LNCAP (cell line): ENCODE data around the gene CLOCK.

Source experiments
- TF ChIP-seq, protein P1 (sequence below): fragments of 450-650 bp; IDR thresholded peaks from 2 replicates; pipeline ENCODE4 v1.5.1; 2017; ENCODE audit warnings: mild to moderate bottlenecking

The CLOCK gene

GRCh38 chr4:55385201-55385649 lies 161.5 kb downstream of the CLOCK start:
- TF ChIP-seq, protein P1, sequence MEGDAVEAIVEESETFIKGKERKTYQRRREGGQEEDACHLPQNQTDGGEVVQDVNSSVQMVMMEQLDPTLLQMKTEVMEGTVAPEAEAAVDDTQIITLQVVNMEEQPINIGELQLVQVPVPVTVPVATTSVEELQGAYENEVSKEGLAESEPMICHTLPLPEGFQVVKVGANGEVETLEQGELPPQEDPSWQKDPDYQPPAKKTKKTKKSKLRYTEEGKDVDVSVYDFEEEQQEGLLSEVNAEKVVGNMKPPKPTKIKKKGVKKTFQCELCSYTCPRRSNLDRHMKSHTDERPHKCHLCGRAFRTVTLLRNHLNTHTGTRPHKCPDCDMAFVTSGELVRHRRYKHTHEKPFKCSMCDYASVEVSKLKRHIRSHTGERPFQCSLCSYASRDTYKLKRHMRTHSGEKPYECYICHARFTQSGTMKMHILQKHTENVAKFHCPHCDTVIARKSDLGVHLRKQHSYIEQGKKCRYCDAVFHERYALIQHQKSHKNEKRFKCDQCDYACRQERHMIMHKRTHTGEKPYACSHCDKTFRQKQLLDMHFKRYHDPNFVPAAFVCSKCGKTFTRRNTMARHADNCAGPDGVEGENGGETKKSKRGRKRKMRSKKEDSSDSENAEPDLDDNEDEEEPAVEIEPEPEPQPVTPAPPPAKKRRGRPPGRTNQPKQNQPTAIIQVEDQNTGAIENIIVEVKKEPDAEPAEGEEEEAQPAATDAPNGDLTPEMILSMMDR: no peak

DNA sequence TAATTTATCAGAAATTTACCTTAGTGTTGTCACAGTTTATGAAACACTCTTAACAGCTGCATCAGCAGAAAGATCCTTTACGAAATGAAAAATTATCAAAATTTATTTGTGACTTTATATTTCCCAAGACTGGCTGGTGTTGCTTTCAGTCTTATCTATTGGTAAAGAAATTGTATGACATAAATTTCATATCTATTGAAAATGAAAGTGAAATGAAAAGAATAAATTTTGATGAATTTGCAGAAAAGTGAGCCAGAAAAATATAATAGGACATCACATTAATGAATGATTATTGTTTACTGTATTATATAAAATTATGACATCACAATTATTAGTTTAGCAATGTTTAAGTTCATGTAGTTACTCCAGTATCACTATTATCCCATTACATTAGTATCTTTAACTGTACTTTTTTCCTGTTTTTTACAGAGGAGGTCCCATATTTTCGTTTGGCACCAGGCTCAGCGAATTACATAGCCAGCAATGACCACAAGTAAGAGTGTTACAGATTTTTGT lies 164.2 kb downstream of the CLOCK start:
- TF ChIP-seq, protein P1: no peak

DNA sequence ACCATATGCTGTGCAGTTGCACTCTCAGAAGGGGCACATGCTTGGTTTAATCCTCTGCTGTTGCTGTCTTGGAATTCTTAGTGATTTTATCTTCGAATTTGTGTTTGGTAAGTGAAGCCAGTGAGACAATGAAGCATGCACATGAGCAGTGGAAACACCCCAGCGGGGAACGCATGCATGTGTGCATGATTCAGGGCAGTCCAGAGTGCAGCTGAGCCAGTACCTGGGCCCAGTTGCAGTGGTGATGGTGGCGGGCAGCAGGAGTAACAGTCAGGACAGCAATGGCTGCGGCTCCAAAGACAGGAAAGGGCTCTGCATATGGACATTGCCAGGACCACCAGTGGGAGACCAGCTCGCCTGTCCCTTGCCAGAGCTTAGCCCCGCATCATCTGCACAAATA lies 165.2 kb downstream of the CLOCK start:
- TF ChIP-seq, protein P1: no peak

DNA sequence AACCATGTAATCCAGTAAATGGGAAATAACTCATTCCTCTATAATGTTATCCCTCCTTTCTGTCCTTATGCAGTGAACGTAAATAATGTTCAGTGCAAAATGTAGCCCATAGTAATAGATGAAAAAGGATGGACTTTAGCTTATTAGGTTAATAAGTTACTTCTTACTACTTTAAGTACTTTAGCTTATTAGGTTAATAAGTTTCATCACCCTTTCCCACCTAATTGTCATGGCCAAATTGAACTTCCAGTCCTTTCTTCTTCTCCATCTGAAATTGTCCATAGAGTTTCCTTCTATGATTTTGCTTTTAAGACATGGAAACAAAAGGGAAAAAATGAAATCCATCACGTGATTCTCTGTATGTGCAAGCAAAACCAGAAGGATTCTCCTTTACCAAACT lies 166.1 kb downstream of the CLOCK start:
- TF ChIP-seq, protein P1: no peak

GRCh38 chr4:55378617-55379467 lies 167.9 kb downstream of the CLOCK start:
- TF ChIP-seq, protein P1: no peak
